NCI-H187 (cell line): ENCODE data around the gene ZNF141.
"Not testable (repeated sequence)": the region's sequence is repeated elsewhere in the genome, so short reads cannot be mapped to it uniquely, and the experiment has no call there.

ENCODE experiments used
- DNase-seq, 2 experiments: peaks; one replicate each; lab custom pipeline; 2025; lab: John Stamatoyannopoulos, UW

Gene ZNF141

DNA sequence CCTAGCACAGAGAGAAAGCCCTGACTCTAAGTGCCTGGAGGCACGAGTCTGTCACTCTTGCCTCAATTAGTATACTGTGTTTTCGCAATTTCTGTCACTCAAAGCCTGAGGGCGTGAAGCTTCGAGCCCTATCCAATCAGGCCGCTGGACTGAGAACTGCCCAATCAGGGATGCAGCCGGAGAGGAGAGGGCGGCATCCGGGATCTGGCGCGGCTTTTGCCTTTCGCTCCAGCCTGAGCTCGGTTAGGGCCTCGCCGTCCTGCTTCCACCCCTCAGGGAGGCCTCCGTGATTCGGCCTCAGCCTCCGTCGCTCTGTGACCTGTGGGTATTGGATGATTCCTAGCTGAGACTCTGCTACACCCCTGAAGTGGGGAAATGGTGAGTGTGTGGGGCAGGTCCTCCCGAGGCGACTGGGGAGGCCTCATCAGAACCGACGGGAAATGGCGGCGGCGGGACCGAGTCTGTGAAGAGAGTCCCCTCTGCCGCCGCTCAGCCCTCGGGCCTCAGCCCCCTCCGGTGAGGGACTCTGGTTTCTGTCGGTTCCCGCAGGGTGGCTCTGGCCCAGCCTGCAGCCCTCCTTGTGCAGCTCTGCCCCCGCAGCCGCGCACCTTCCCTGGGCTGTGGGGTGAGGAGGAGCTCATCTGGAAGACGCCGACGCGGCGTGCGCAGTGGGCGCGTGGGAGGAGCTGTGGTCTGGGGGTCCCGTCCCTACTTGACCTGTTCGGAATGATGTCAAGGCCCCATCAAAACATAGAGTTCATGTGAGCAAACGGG is 48.5 kb downstream of the ZNF141 start:
- no peak for DNase-seq

DNA sequence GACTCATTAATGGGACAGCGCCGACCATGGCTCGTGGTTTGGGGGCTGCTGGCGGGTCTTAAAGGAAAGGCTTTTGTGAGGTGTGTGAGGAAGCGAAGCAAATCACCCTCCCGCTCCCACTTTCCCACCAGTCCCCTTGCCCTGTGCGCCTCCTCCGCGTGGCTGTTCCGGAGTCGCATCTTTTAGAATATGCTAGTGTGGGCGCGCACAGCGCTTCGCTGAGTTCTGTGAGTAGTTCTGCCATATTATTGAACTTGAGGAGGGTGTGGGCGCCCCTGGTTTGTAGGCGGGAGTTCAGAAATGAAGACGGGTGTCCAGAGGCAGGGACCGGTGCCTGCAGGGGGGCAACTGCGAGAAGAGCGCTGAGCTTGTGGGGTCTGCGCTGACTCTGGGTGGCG is 49.1 kb downstream of the ZNF141 start:
- DNase-seq: no peak

DNA sequence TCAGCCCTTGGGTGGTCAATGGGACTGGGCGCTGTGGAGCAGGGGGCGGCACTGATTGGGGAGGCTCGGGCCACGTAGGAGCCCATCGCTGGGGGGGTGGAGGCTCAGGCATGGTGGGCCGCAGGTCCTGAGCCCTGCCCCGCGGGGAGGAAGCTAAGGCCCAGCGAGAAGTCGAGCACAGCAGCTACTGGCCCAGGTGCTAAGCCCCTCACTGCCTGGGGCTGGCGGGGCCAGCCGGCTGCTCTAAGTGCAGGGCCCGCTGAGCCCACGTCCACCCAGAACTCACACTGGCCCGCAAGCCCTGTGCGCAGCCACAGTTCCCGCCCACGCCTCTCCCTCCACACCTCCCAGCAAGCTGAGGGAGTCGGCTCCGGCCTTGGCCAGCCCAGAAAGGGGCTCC is 66.4 kb downstream of the ZNF141 start:
- no peak for DNase-seq

DNA sequence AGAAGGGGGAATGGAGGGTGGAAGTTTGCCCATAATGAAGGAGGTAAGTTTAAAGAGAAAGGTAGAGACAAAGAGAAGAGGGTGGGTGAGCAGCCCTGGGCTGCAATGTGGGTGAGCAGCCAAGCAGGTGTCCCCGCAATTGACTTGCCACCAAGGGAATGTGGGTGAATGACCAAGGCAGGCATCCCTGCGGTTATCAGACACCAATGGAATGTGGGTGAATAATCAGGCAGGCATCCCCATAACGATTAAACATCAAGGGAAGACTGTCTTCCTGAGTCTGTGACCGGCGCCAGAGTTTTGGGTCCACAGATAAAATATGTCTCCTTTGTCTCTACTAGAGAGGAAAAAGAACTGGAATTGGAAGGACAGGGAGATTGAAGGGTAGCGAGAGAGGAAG is 70.7 kb downstream of the ZNF141 start:
- DNase-seq: not testable (repeated sequence)

DNA sequence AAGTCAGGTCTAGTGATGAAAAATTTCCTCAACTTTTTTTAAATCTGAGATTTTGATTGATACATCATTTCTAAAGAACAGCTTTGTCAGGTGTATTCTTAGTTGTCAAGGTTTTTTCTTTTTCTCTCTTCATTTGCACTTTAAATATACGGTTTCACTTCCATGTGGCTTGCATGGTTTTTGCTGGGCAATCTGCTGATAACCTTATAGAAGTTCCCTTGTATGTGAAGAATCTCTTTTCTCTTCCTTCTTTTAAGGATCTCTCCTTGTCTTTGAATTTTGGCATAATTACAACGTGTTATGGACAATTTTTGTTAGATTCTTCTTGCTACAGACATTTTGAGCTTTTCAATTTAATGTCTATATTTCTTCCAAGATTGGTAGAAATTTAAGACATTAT is 85.0 kb downstream of the ZNF141 start:
- DNase-seq: no peak
